Tibial nerve (tissue), 4 donors: Measurements from ENCODE around the gene CADPS2. TPM values are rescaled to one million over a fixed set of nuclear protein-coding genes. Genes with fewer than 3 reads are reported as not detected.

Experiments used
- DNase-seq, 2 donors: peaks; one replicate each; pipeline ENCODE4 v3.0.0-alpha.2; 2019; ENCODE audit warnings: low spot score in 2 of 2
- H3K27ac ChIP-seq, 4 donors: fragments of 200-600 bp; sonication (generic) in 3 of 4; one replicate each; pipeline ENCODE4 v1.5.1; 2017 to 2019; ENCODE audit warnings: mild to moderate bottlenecking in 1 of 4
- H3K27me3 ChIP-seq, 2 donors: fragments of 200-600 bp; sonication (generic) in 1 of 2; one replicate each; pipeline versions ENCODE4 v1.5.1 to v1.6.0; 2017 to 2019
- H3K36me3 ChIP-seq, 3 donors: fragments of 200-600 bp; sonication (generic); one replicate each; pipeline ENCODE4 v1.5.1; 2018 to 2019
- H3K4me1 ChIP-seq, 4 donors: fragments of 200-600 bp; sonication (generic) in 3 of 4; one replicate each; pipeline ENCODE4 v1.5.1; 2017 to 2019
- H3K4me3 ChIP-seq, 4 donors: fragments of 200-600 bp; sonication (generic) in 3 of 4; one replicate each; pipeline ENCODE4 v1.5.1; 2017 to 2019; ENCODE audit warnings: mild to moderate bottlenecking in 1 of 4, moderate library complexity in 1 of 4
- H3K9me3 ChIP-seq, 4 donors: fragments of 200-600 bp; sonication (generic) in 3 of 4; one replicate each; pipeline ENCODE4 v1.5.1; 2017 to 2019
- EP300 ChIP-seq, 2 donors: sonication (generic); formaldehyde crosslinking; IDR thresholded peaks; one replicate each; pipeline ENCODE4 v1.6.1; 2017; ENCODE audit warnings: antibody characterized with exemption in 2 of 2, mild to moderate bottlenecking in 1 of 2
- POLR2A ChIP-seq, 2 donors: fragments of 450-650 bp; IDR thresholded peaks; one replicate each; pipeline ENCODE4 v1.6.1; 2017; ENCODE audit warnings: antibody characterized with exemption in 2 of 2, mild to moderate bottlenecking in 2 of 2, moderate library complexity in 2 of 2
- WGBS, 2 donors: methylation state at CpG; one replicate each; pipeline ENCODE4 v1.1.5; 2018; 5-methylcytosine and 5-hydroxymethylcytosine counted together
- total RNA-seq, 4 donors: library from RNA; depleted of rRNA; stranded (reverse); fragments of >200 nt; gene quantifications; one replicate each; pipeline ENCODE4 v1.1.0, GENCODE V29; 2016
- TF ChIP-seq, protein P1 (sequence below), 5 experiments: fragments of 200-600 bp in 3 of 5; fragments of 450-650 bp in 2 of 5; sonication (generic) in 3 of 5; IDR thresholded peaks; one replicate each; pipeline ENCODE4 v1.5.1; 2016 to 2019; ENCODE audit warnings: antibody characterized with exemption in 5 of 5, mild to moderate bottlenecking in 3 of 5, moderate library complexity in 2 of 5

CADPS2 gene
- total RNA-seq, 4 donors from 2014 or later = 20.3 to 44.4 (median 27.1) TPM

DNA sequence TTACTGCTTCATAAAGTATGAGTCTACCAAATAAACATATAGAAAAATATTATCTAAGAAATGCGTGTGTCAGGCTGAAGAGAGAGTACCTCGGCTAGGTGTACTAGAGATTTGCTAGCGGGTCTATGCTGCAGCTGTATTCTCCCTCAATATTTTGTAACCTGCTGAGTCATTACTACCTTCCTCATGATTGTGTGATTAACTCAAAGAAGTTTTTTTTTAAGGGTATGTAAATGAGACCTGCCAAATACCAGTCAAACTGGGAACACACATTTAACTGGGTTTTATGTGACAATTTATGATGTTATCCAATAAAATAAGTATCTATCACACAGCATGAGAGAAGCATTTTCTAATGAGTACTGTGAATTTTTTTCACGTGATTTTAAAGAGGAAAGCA lies 367.8 kb downstream of the CADPS2 start:
- DNase-seq = no peak
- Histone ChIP-seq H3K36me3 (no peaks in the 10 kb centered on the region), H3K27ac (no peak overlapping the region), H3K9me3 (no peaks in the 10 kb centered on the region), H3K27me3 (no peaks in the 10 kb centered on the region), H3K4me1 (no peaks in the 10 kb centered on the region), H3K4me3 (no peak overlapping the region)
- TF ChIP-seq EP300 (IDR thresholded peaks at IDR 0.05) (no peak), POLR2A (IDR thresholded peaks at IDR 0.05) (no peak)
- TF ChIP-seq, protein P1, sequence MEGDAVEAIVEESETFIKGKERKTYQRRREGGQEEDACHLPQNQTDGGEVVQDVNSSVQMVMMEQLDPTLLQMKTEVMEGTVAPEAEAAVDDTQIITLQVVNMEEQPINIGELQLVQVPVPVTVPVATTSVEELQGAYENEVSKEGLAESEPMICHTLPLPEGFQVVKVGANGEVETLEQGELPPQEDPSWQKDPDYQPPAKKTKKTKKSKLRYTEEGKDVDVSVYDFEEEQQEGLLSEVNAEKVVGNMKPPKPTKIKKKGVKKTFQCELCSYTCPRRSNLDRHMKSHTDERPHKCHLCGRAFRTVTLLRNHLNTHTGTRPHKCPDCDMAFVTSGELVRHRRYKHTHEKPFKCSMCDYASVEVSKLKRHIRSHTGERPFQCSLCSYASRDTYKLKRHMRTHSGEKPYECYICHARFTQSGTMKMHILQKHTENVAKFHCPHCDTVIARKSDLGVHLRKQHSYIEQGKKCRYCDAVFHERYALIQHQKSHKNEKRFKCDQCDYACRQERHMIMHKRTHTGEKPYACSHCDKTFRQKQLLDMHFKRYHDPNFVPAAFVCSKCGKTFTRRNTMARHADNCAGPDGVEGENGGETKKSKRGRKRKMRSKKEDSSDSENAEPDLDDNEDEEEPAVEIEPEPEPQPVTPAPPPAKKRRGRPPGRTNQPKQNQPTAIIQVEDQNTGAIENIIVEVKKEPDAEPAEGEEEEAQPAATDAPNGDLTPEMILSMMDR (IDR thresholded peaks at IDR 0.05) = no peak
- WGBS, 2 donors = 87 to 95% methylated on average over 4 of the region's 4 CpGs

DNA sequence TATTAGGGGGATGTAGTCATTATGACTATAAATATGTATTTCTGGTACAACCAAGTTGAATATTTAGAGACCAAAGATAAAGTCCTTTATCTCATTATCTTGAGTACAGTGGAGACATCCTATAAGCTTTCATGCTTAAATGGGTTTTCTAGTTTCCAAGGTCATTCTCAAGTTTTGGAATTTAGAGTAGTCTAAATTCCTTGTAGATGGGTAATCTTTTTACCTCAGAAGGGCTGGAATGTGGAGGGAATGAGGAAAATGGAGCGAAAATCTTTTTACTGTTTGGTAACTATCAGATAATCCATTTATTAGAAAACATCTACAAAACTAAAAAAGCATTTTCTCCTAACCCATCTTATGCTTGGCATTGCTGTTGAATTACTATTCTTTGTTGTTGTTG lies 368.7 kb downstream of the CADPS2 start:
- Histone ChIP-seq H3K27me3 (no peaks in the 10 kb centered on the region), H3K4me1 (no peaks in the 10 kb centered on the region), H3K36me3 (no peaks in the 10 kb centered on the region), H3K4me3 (no peak overlapping the region), H3K27ac (no peak overlapping the region), H3K9me3 (no peaks in the 10 kb centered on the region)
- DNase-seq = no peak
- WGBS, 2 donors = 41 to 92% methylated on average over 1 of the region's 1 CpG
- TF ChIP-seq, protein P1 (IDR thresholded peaks at IDR 0.05) = no peak
- TF ChIP-seq POLR2A (IDR thresholded peaks at IDR 0.05) (no peak), EP300 (IDR thresholded peaks at IDR 0.05) (no peak)

DNA sequence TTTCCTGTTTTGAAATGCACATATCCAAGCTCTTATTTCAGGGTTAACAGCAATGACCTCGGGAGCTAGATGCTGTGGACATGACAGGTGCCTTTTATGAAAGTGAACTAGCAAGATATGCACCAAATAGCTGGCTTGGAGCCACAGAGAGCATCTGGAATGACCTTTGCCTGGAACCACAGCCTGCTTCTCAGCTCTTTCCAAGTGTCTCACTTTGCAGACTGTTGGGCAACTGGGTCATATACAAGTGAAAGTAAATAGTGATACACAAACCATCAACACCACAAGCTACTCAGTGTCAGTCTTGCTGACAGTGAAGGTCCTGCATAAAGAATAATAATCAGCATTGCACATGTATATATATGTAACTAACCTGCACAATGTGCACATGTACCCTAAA lies 370.9 kb downstream of the CADPS2 start:
- H3K27me3 ChIP-seq = no peaks in the 10 kb centered on the region
- H3K27ac ChIP-seq = no peak overlapping the region
- 52 to 65% methylated on average over 1 of the region's 1 CpG for WGBS, 2 donors
- H3K36me3 ChIP-seq = no peaks in the 10 kb centered on the region
- H3K9me3 ChIP-seq = no peaks in the 10 kb centered on the region
- TF ChIP-seq EP300 (IDR thresholded peaks at IDR 0.05) (no peak), POLR2A (IDR thresholded peaks at IDR 0.05) (no peak)
- TF ChIP-seq, protein P1 (IDR thresholded peaks at IDR 0.05) = no peak
- no peak for DNase-seq
- no peak overlapping the region for H3K4me3 ChIP-seq
- H3K4me1 ChIP-seq = no peaks in the 10 kb centered on the region

DNA sequence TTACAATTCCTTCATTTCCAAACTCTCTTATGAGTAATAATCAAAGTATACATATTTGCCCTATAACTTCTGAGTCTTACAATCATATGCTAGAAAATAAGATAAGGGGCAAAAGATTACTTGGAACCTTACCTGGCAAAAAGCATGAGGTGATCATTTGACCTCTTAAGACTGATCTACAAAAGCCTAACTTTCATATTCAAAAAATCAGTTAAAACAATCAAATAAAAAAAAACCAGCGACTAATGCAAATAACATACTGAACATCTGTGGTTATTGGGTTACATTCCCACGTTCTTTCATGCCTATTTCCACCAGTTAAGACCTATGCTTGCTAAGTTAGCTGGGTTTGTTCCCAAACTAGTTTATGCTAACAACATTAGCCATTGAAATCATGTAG lies 375.0 kb downstream of the CADPS2 start:
- H3K27me3 ChIP-seq = no peaks in the 10 kb centered on the region
- no peaks in the 10 kb centered on the region for H3K36me3 ChIP-seq
- no peak for DNase-seq
- H3K4me3 ChIP-seq = no peak overlapping the region
- WGBS, 2 donors = 73 to 75% methylated on average over 2 of the region's 2 CpGs
- no peaks in the 10 kb centered on the region for H3K9me3 ChIP-seq
- H3K4me1 ChIP-seq = no peaks in the 10 kb centered on the region
- no peak overlapping the region for H3K27ac ChIP-seq
- TF ChIP-seq, protein P1 (IDR thresholded peaks at IDR 0.05) = no peak
- TF ChIP-seq EP300 (IDR thresholded peaks at IDR 0.05) (no peak), POLR2A (IDR thresholded peaks at IDR 0.05) (no peak)

DNA sequence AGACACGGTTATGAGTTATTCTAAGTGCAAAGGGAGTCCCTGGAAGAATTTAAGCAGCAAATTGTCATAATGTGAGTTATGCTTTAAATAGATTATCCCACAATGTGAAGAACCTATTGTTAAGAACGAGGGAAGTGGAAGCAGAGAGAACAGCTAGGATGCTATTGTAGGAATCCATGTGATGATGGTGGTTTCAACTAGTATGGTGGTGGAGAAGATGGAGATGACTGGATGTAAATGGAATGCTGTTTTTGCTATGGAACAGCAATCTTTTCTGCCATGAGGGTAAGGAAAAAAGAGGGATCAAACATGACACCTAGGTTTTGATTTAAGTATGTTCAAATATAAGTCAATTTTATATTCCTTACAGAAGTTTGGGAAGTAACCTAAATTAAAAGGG lies 378.7 kb downstream of the CADPS2 start:
- no peak overlapping the region for H3K4me3 ChIP-seq
- 50 to 51% methylated on average over 2 of the region's 2 CpGs for WGBS, 2 donors
- no peak for DNase-seq
- H3K9me3 ChIP-seq = no peaks in the 10 kb centered on the region
- no peak overlapping the region for H3K27ac ChIP-seq
- no peaks in the 10 kb centered on the region for H3K4me1 ChIP-seq
- H3K36me3 ChIP-seq = no peaks in the 10 kb centered on the region
- TF ChIP-seq POLR2A (IDR thresholded peaks at IDR 0.05) (no peak), EP300 (IDR thresholded peaks at IDR 0.05) (no peak)
- TF ChIP-seq, protein P1 (IDR thresholded peaks at IDR 0.05) = no peak
- no peaks in the 10 kb centered on the region for H3K27me3 ChIP-seq
